OCI-LY3 (cell line): ENCODE results near the gene RETREG1.

Source experiments
- H2AFZ ChIP-seq: fragments of 200-600, 300-600 bp; shearing (Covaris generic); 2 replicates; pipeline ENCODE4 v1.6.0; 2014; ENCODE audit warnings: antibody characterized with exemption, low read depth, low read length
- H3K27ac ChIP-seq: fragments of 200-600, 300-600 bp; sonication (generic); 2 replicates; pipeline ENCODE4 v1.5.1; 2014; ENCODE audit warnings: mild to moderate bottlenecking, low read length, moderate library complexity, mixed read lengths
- H3K27me3 ChIP-seq: fragments of 200-600, 300-600 bp; sonication (generic); 2 replicates; pipeline ENCODE4 v1.6.1; 2014; ENCODE audit warnings: low read depth, low read length, mixed read lengths
- H3K36me3 ChIP-seq: fragments of 200-600, 300-600 bp; sonication (generic); replicated peaks from 2 replicates; pipeline ENCODE3; 2014; ENCODE audit warnings: low read depth, low read length, mixed read lengths
- H3K4me1 ChIP-seq: fragments of 300-600, 200-600 bp; sonication (generic); 2 replicates; pipeline ENCODE4 v1.6.1; 2014; ENCODE audit warnings: low read length, mixed read lengths
- H3K4me2 ChIP-seq: fragments of 200-600, 300-600 bp; sonication (generic); 2 replicates; pipeline ENCODE4 v1.6.1; 2014; ENCODE audit warnings: low read length, mixed read lengths
- H3K4me3 ChIP-seq: fragments of 300-600, 200-600 bp; sonication (generic); 2 replicates; pipeline ENCODE4 v1.5.1; 2014; ENCODE audit warnings: antibody characterized with exemption, mild to moderate bottlenecking, low read length, moderate library complexity
- H3K79me2 ChIP-seq: fragments of 300-600, 200-600 bp; shearing (Covaris generic); 2 replicates; pipeline ENCODE4 v1.6.1; 2014; ENCODE audit warnings: mild to moderate bottlenecking, low read length, mixed read lengths
- H3K9ac ChIP-seq: fragments of 300-600, 200-600 bp; shearing (Covaris generic); 2 replicates; pipeline ENCODE4 v1.6.0; 2014; ENCODE audit warnings: mild to moderate bottlenecking, low read length, moderate library complexity
- H3K9me3 ChIP-seq: fragments of 200-600, 300-600 bp; shearing (Covaris generic); 2 replicates; pipeline ENCODE4 v1.6.1; 2014; ENCODE audit warnings: low read length, mixed read lengths; ENCODE audit not compliant: insufficient read depth
- H4K20me1 ChIP-seq: fragments of 200-600, 300-600 bp; sonication (generic); 2 replicates; pipeline ENCODE4 v1.6.1; 2016; ENCODE audit warnings: low read length, mixed read lengths; ENCODE audit not compliant: insufficient read depth
- CTCF ChIP-seq: fragments of 200-600, 300-600 bp; sonication (generic); IDR thresholded peaks from 2 replicates; pipeline ENCODE4 v1.5.1; 2014; ENCODE audit warnings: antibody characterized with exemption, low read length, low read depth
- EZH2phosphoT487 ChIP-seq: fragments of 200-600 bp; shearing (Covaris generic); IDR thresholded peaks from 2 replicates; pipeline ENCODE4 v1.6.1; 2018; ENCODE audit warnings: antibody characterized with exemption, mixed run types, low read depth

RETREG1 gene

DNA sequence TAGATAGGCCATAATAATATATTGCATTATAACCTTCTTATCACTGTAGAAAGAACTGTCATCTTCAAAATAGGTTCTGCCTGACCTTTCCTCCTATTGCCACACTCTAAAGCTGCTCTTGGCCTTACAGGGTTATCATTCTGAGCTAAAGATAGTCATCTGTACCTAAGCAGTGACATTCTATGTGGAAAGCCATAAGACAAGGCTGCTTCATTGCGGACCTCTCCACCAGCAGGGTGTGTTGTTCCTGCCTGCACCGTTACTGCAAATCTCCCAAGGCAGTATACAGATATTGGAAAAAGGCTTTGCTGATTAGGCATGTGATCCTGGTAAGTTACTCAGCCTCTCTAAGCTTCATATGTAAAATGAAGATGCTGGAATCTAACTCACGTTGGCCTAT is 159.3 kb downstream of the RETREG1 start:
- H3K36me3 ChIP-seq = peaks cover 58% of the 10 kb centered on the region
- TF ChIP-seq EZH2phosphoT487 (no peak), CTCF (no peak)
- H2AFZ ChIP-seq = no peak overlapping the region
- H3K4me3 ChIP-seq = no peak overlapping the region
- H3K79me2 ChIP-seq = peaks cover 24% of the 10 kb centered on the region
- H3K4me1 ChIP-seq = peaks cover 12% of the 10 kb centered on the region
- H3K27me3 ChIP-seq = no peaks in the 10 kb centered on the region
- H3K9ac ChIP-seq = no peak overlapping the region
- H3K9me3 ChIP-seq = no peaks in the 10 kb centered on the region
- peaks cover 16% of the 10 kb centered on the region for H4K20me1 ChIP-seq
- H3K27ac ChIP-seq = no peak overlapping the region
- no peak overlapping the region for H3K4me2 ChIP-seq

GRCh38 chr5:16456103-16456832 is 160.5 kb downstream of the RETREG1 start:
- TF ChIP-seq EZH2phosphoT487 = no peak
- TF ChIP-seq CTCF = peak; percentile 66
- H3K36me3 ChIP-seq = peaks cover 64% of the 10 kb centered on the region
- H3K4me3 ChIP-seq = no peak overlapping the region
- H3K9me3 ChIP-seq = no peaks in the 10 kb centered on the region
- no peak overlapping the region for H2AFZ ChIP-seq
- H3K4me2 ChIP-seq = peak overlapping the region; percentile 26
- H3K27ac ChIP-seq = no peak overlapping the region
- H3K79me2 ChIP-seq = peaks cover 21% of the 10 kb centered on the region
- H3K4me1 ChIP-seq = peaks cover 12% of the 10 kb centered on the region
- no peaks in the 10 kb centered on the region for H3K27me3 ChIP-seq
- H3K9ac ChIP-seq = 0 out of 2 replicates have a peak overlapping the region, but pooled peaks have one; percentile 13
- peaks cover 16% of the 10 kb centered on the region for H4K20me1 ChIP-seq

- no peak overlapping the region for H2AFZ ChIP-seq
- peak overlapping the region; percentile 26 for H3K4me2 ChIP-seq
- H3K4me1 ChIP-seq = peaks cover 12% of the 10 kb centered on the region
- H3K9ac ChIP-seq = 0 out of 2 replicates have a peak overlapping the region, but pooled peaks have one; percentile 13
- TF ChIP-seq EZH2phosphoT487 = no peak
- H3K9me3 ChIP-seq = no peaks in the 10 kb centered on the region
- H3K79me2 ChIP-seq = peaks cover 21% of the 10 kb centered on the region
- peaks cover 67% of the 10 kb centered on the region for H3K36me3 ChIP-seq
- peaks cover 16% of the 10 kb centered on the region for H4K20me1 ChIP-seq
- H3K27me3 ChIP-seq = no peaks in the 10 kb centered on the region
- no peak overlapping the region for H3K4me3 ChIP-seq
- no peak overlapping the region for H3K27ac ChIP-seq
Measured at GRCh38 chr5:16455668-16456067, 161.1 kb downstream of the RETREG1 start.

- no peaks in the 10 kb centered on the region for H3K27me3 ChIP-seq
- no peak overlapping the region for H3K9ac ChIP-seq
- no peak overlapping the region for H3K4me2 ChIP-seq
- H3K4me3 ChIP-seq = no peak overlapping the region
- peaks cover 63% of the 10 kb centered on the region for H3K36me3 ChIP-seq
- H3K27ac ChIP-seq = no peak overlapping the region
- peaks cover 16% of the 10 kb centered on the region for H4K20me1 ChIP-seq
- no peak for TF ChIP-seq CTCF
- TF ChIP-seq EZH2phosphoT487 = no peak
- H3K79me2 ChIP-seq = peaks cover 21% of the 10 kb centered on the region
- no peaks in the 10 kb centered on the region for H3K9me3 ChIP-seq
- H2AFZ ChIP-seq = no peak overlapping the region
- H3K4me1 ChIP-seq = peaks cover 12% of the 10 kb centered on the region
Measured at GRCh38 chr5:16454686-16455085, 162.1 kb downstream of the RETREG1 start.
